Smooth muscle cell (in vitro differentiated cells): Measurements from ENCODE around the gene RNF8. TPM values are rescaled to one million over a fixed set of nuclear protein-coding genes. Genes with fewer than 3 reads are reported as not detected.

Experiments used
- DNase-seq: peaks from one replicate; lab custom pipeline; 2025; ENCODE audit not compliant: unreplicated experiment; lab: John Stamatoyannopoulos, UW
- H2AFZ ChIP-seq: fragments of 200-600 bp; sonication (generic); 2 replicates; pipeline ENCODE4 v1.6.0; 2016; ENCODE audit warnings: antibody characterized with exemption, low read depth, mild to moderate bottlenecking
- H3F3A ChIP-seq: fragments of 200-600 bp; sonication (generic); 2 replicates; pipeline ENCODE4 v1.6.0; 2017; ENCODE audit warnings: antibody characterized with exemption, low read depth
- H3K27ac ChIP-seq: fragments of 200-600 bp; sonication (generic); 2 replicates; pipeline ENCODE4 v1.5.1; 2016; ENCODE audit warnings: low read depth, mild to moderate bottlenecking
- H3K27me3 ChIP-seq: fragments of 200-600 bp; sonication (generic); 2 replicates; pipeline ENCODE4 v1.6.1; 2016; ENCODE audit warnings: low read depth, mild to moderate bottlenecking
- H3K36me3 ChIP-seq: fragments of 200-600 bp; sonication (generic); 2 replicates; pipeline ENCODE4 v1.5.1; 2016; ENCODE audit warnings: low read depth
- H3K4me1 ChIP-seq: fragments of 200-600 bp; sonication (generic); 2 replicates; pipeline ENCODE4 v1.5.1; 2016; ENCODE audit warnings: low read depth
- H3K4me2 ChIP-seq: fragments of 200-600 bp; sonication (generic); 2 replicates; pipeline ENCODE4 v1.6.0; 2016; ENCODE audit warnings: mild to moderate bottlenecking
- H3K4me3 ChIP-seq: fragments of 200-600 bp; sonication (generic); 2 replicates; pipeline ENCODE4 v1.5.1; 2016; ENCODE audit warnings: mild to moderate bottlenecking
- H3K79me2 ChIP-seq: fragments of 200-600 bp; sonication (generic); 2 replicates; pipeline ENCODE4 v1.6.0; 2016; ENCODE audit warnings: low read depth, mild to moderate bottlenecking
- H3K9ac ChIP-seq: fragments of 200-600 bp; sonication (generic); 2 replicates; pipeline ENCODE4 v1.6.0; 2016; ENCODE audit warnings: low read depth
- H3K9me3 ChIP-seq: fragments of 200-600 bp; sonication (generic); replicated peaks from 2 replicates; pipeline ENCODE4 v1.5.1; 2016; ENCODE audit warnings: low read depth
- H4K20me1 ChIP-seq: fragments of 200-600 bp; sonication (generic); 2 replicates; pipeline ENCODE4 v1.6.0; 2016; ENCODE audit warnings: low read depth
- WGBS: methylation state at CpG from one replicate; pipeline ENCODE4 v1.1.7; 2016; ENCODE audit warnings: low lambda C conversion rate; 5-methylcytosine and 5-hydroxymethylcytosine counted together
- polyA plus RNA-seq: library from polyadenylated mRNA; unstranded; fragments of >200 nt; fragmentation: Nextera tagmentation; extraction: Ambion mirVana; gene quantifications from 2 replicates; pipeline ENCODE4 v1.2.1, GENCODE V29; 2016
- total RNA-seq: library from RNA; depleted of rRNA; stranded (reverse); fragments of >200 nt; gene quantifications from 2 replicates; pipeline ENCODE4 v1.2.3, GENCODE V29; 2014
- TF ChIP-seq, protein P1 (sequence below): fragments of 200-600 bp; sonication (generic); IDR thresholded peaks from 2 replicates; pipeline ENCODE4 v1.5.1; 2017; ENCODE audit warnings: borderline replicate concordance, mild to moderate bottlenecking, antibody characterized with exemption; ENCODE audit not compliant: insufficient read depth, poor library complexity, severe bottlenecking

Gene RNF8
- total and polyA plus RNA-seq, 2 experiments from 2014 or later: 16.7 to 23.6 TPM

DNA sequence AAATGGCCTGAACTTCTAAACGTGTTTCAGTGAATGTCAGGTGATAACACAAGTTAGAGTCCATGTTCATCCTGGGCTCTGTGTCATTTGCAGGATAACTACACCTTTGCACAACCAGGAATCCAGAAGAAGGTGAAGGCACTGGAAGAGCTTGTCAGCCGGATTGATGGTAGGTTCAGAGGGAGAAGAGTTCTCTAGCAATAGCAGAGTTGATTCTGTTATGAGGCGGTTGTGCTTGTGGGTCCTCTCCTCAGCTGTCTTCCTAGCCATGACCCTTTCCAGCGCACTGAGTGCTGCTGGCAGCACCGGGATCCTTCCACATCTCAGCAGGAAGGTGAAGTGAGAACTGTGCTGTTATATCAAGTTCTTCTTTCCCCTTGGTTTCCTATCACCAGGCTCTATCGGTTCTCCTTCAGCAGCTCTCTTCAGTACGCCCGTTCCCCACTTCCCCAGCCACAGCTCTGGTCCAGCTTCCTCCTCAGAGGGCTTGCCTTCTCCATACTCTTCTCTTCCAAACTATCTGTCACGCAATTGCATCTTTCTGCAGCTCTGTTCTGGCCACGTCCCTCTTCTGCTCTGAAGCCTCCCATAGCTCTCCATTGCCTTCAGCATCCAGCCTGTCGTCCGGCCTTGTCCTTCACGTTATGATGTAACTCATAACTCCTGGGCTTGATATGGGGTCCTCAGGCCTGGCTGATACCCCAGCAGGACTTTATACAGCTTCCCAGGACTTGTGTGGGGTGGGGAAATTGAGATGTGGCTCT is 39.9 kb upstream of the RNF8 start:
- no peak overlapping the region for H3K4me3 ChIP-seq
- H3K27ac ChIP-seq: no peak overlapping the region
- no peaks in the 10 kb centered on the region for H3K4me1 ChIP-seq
- H3F3A ChIP-seq: no peaks in the 10 kb centered on the region
- no peak overlapping the region for H3K9ac ChIP-seq
- peaks cover 16% of the 10 kb centered on the region for H4K20me1 ChIP-seq
- no peaks in the 10 kb centered on the region for H3K36me3 ChIP-seq
- WGBS: 99% methylated on average over 12 of the region's 13 CpGs
- TF ChIP-seq, protein P1, sequence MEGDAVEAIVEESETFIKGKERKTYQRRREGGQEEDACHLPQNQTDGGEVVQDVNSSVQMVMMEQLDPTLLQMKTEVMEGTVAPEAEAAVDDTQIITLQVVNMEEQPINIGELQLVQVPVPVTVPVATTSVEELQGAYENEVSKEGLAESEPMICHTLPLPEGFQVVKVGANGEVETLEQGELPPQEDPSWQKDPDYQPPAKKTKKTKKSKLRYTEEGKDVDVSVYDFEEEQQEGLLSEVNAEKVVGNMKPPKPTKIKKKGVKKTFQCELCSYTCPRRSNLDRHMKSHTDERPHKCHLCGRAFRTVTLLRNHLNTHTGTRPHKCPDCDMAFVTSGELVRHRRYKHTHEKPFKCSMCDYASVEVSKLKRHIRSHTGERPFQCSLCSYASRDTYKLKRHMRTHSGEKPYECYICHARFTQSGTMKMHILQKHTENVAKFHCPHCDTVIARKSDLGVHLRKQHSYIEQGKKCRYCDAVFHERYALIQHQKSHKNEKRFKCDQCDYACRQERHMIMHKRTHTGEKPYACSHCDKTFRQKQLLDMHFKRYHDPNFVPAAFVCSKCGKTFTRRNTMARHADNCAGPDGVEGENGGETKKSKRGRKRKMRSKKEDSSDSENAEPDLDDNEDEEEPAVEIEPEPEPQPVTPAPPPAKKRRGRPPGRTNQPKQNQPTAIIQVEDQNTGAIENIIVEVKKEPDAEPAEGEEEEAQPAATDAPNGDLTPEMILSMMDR: no peak
- H3K27me3 ChIP-seq: no peaks in the 10 kb centered on the region
- H2AFZ ChIP-seq: no peak overlapping the region
- no peaks in the 10 kb centered on the region for H3K79me2 ChIP-seq
- H3K4me2 ChIP-seq: no peak overlapping the region
- no peaks in the 10 kb centered on the region for H3K9me3 ChIP-seq
- DNase-seq: no peak

DNA sequence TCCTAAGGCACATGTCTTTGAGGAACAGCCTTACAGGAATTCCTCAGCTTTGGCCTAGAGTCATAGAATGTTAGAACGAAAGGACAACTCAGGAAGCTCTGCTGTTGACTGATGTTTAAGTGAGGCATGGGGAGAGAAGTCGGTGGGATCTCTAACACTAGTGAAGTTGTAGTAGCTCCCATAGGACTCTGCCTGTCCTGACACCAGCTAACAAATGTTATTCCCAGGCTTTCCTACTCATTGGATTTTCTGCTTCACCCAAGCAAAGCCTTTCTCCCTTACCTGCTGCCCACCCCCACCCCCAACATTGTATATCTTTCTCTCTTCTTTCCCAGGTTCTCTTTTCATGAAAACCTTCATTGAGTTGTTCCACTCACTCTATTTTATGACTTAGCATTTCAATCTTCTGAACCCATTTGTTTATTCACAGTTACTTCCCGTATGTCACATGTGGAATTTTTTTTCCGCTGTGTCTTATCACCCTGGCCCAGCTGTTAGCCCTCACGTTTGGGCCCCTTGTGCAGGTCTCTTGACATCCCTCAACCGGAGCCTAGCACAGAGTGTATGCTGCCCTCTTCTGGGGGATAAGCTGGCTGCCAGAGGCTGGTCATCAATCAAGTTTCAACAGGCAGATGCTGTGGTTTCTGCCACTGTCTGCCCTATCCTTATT is 39.2 kb upstream of the RNF8 start:
- 47% methylated on average over 6 of the region's 6 CpGs for WGBS
- H3K4me3 ChIP-seq: no peak overlapping the region
- peaks cover 16% of the 10 kb centered on the region for H4K20me1 ChIP-seq
- no peak for DNase-seq
- H2AFZ ChIP-seq: no peak overlapping the region
- H3K27ac ChIP-seq: no peak overlapping the region
- H3K79me2 ChIP-seq: no peaks in the 10 kb centered on the region
- H3K4me1 ChIP-seq: no peaks in the 10 kb centered on the region
- no peak overlapping the region for H3K4me2 ChIP-seq
- H3F3A ChIP-seq: no peaks in the 10 kb centered on the region
- no peaks in the 10 kb centered on the region for H3K36me3 ChIP-seq
- no peaks in the 10 kb centered on the region for H3K9me3 ChIP-seq
- H3K9ac ChIP-seq: no peak overlapping the region
- H3K27me3 ChIP-seq: no peaks in the 10 kb centered on the region
- TF ChIP-seq, protein P1: peak; percentile 37

DNA sequence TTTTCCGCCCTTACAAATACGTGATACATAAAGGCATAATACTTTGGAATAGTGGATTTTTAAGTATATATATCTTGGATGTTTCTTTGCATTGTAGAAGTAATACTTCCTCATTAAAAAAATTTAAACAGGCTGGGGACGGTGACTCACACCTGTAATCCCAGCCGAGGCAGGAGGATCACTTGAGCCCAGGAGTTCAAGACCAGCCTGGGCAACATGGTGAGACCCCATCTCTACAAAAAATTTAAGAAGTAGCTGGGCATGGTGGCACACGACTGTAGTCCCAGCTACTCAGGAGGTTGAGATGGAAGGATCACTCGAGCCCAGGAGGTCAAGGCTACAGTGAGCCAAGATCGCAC is 38.6 kb upstream of the RNF8 start:
- WGBS: 85% methylated on average over 7 of the region's 7 CpGs
- Histone ChIP-seq H3K9ac (no peak overlapping the region), H3K4me1 (no peaks in the 10 kb centered on the region), H3K4me3 (no peak overlapping the region), H2AFZ (no peak overlapping the region), H3K36me3 (no peaks in the 10 kb centered on the region), H3F3A (no peaks in the 10 kb centered on the region), H3K9me3 (no peaks in the 10 kb centered on the region), H3K27ac (no peak overlapping the region), H3K4me2 (no peak overlapping the region), H3K79me2 (no peaks in the 10 kb centered on the region), H4K20me1 (peaks cover 16% of the 10 kb centered on the region), H3K27me3 (no peaks in the 10 kb centered on the region)
- TF ChIP-seq, protein P1: no peak
- no peak for DNase-seq
